ENCODE data around the gene NUBPL. TPM values are rescaled to one million over a fixed set of nuclear protein-coding genes. Genes with fewer than 3 reads are reported as not detected.

Gene NUBPL
- total RNA-seq, 3 donors from 2014 or later, result 10.8 to 15.1 (median 12.0) TPM

- H3K4me3 ChIP-seq, result no peak overlapping the region
- no peak for DNase-seq
- H3K9me3 ChIP-seq, result no peaks in the 10 kb centered on the region
- no peak for TF ChIP-seq CTCF (IDR thresholded peaks at IDR 0.05)
- no peaks in the 10 kb centered on the region for H3K36me3 ChIP-seq (ENCODE audit: low read depth)
- no peaks in the 10 kb centered on the region for H3K4me1 ChIP-seq (ENCODE audit: low read depth)
- ATAC-seq, result no peak
- intact Hi-C loops (cut with DNase I, micrococcal nuclease), result no loop called here
Observed at GRCh38 chr14:31578266-31578665, 17.1 kb downstream of the NUBPL start.

- DNase-seq (no peak), ATAC-seq (peak; percentile 39)
- no peaks in the 10 kb centered on the region for H3K4me1 ChIP-seq (ENCODE audit: low read depth)
- intact Hi-C loops (cut with DNase I, micrococcal nuclease), result no loop called here
- no peaks in the 10 kb centered on the region for H3K36me3 ChIP-seq (ENCODE audit: low read depth)
- H3K9me3 ChIP-seq, result no peaks in the 10 kb centered on the region
- H3K4me3 ChIP-seq, result no peak overlapping the region
- no peak for TF ChIP-seq CTCF (IDR thresholded peaks at IDR 0.05)
Observed at GRCh38 chr14:31578792-31579501, 17.7 kb downstream of the NUBPL start.

- intact Hi-C loops (cut with DNase I, micrococcal nuclease), result no loop called here
- H3K9me3 ChIP-seq, result no peaks in the 10 kb centered on the region
- no peaks in the 10 kb centered on the region for H3K36me3 ChIP-seq (ENCODE audit: low read depth)
- DNase-seq, result no peak
- H3K4me1 ChIP-seq (ENCODE audit: low read depth), result no peaks in the 10 kb centered on the region
- no peak for ATAC-seq
- no peak overlapping the region for H3K4me3 ChIP-seq
- TF ChIP-seq CTCF (IDR thresholded peaks at IDR 0.05), result no peak
Observed at GRCh38 chr14:31580234-31580633, 19.0 kb downstream of the NUBPL start.

GRCh38 chr14:31582286-31582691 is 21.1 kb downstream of the NUBPL start:
- no peak for TF ChIP-seq CTCF (IDR thresholded peaks at IDR 0.05)
- H3K4me3 ChIP-seq, result no peak overlapping the region
- no peak for ATAC-seq
- H3K4me1 ChIP-seq (ENCODE audit: low read depth), result no peaks in the 10 kb centered on the region
- no peaks in the 10 kb centered on the region for H3K36me3 ChIP-seq (ENCODE audit: low read depth)
- no peaks in the 10 kb centered on the region for H3K9me3 ChIP-seq
- intact Hi-C loops (cut with DNase I, micrococcal nuclease), result no loop called here
- DNase-seq, result no peak

GRCh38 chr14:31582836-31583452 is 21.7 kb downstream of the NUBPL start:
- Histone ChIP-seq H3K9me3 (no peaks in the 10 kb centered on the region), H3K36me3 (ENCODE audit: low read depth) (no peaks in the 10 kb centered on the region), H3K4me3 (no peak overlapping the region), H3K4me1 (ENCODE audit: low read depth) (no peaks in the 10 kb centered on the region)
- no peak for TF ChIP-seq CTCF (IDR thresholded peaks at IDR 0.05)
- intact Hi-C loops (cut with DNase I, micrococcal nuclease), result no loop called here
- DNase-seq, result no peak
- no peak for ATAC-seq

All from mucosa of descending colon (tissue), 3 donors.